GM12891 (cell line): Measurements from ENCODE around the gene TCN2.

ENCODE experiments used
- POLR2A ChIP-seq: IDR thresholded peaks from 2 replicates; pipeline ENCODE4 v1.6.1; 2011; ENCODE audit warnings: low read depth, low read length, control low read depth
- TAF1 ChIP-seq: IDR thresholded peaks from 2 replicates; pipeline ENCODE4 v1.6.1; 2011; ENCODE audit warnings: low read depth, low read length, control low read depth

GRCh38 chr22:30596886-30597285 lies 10.1 kb upstream of the TCN2 start:
- TF ChIP-seq TAF1 (no peak), POLR2A (no peak)
